Stimulated activated CD4-positive, alpha-beta T cell treated with anti-CD3 and anti-CD28 coated beads, Interleukin-4, amount 100 ng/mL, for 4 hours (primary cell): ENCODE measurements around the gene IFNA10.
A peak's percentile ranks its signal among the peaks of the same experiment; 100 is the strongest.
"Not testable (repeated sequence)": the region's sequence is repeated elsewhere in the genome, so short reads cannot be mapped to it uniquely, and the experiment has no call there.

Source experiments
- DNase-seq, 2 experiments: peaks; one replicate each; pipeline ENCODE4 v3.0.0-alpha.2; 2020

IFNA10 gene

GRCh38 chr9:21207043-21207442, at the start of gene IFNA10:
Gene IFNA10 (minus strand): TSS chr9:21207143. CDS start chr9:21207097, 46 bp downstream.
- not testable (repeated sequence) for DNase-seq

DNA sequence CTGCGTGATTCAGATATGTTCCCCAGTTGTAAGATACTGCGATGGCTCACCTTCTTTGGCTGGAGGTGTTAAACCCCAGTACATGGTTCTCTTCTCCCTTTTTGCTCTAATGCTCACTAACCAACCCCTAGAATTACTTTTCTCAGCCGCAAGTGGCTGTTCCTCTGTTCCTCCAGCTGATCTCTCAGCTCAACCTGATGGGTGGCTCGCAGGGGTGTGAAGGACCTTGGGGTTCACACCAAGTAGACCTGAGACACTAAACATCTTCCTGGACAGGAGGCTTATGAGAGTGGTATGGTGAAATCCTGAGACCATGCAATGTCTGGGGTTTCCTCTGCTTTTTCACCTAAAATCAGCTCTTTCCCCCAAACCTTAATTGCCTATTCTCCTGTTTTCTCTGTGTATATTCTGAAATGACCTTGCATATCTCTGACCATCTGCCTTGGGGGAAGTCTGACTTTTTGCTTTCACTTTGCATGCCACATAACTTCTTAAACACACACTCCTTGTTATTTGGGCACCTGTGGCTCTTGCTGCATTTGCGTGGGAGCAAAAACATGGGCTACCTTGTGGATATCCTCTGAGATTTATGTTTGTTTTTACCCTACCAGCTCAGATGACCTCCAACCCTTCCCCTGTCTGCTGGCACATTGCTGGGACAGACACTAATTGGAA, 48.7 kb upstream of the IFNA10 start:
- DNase-seq = no peak

DNA sequence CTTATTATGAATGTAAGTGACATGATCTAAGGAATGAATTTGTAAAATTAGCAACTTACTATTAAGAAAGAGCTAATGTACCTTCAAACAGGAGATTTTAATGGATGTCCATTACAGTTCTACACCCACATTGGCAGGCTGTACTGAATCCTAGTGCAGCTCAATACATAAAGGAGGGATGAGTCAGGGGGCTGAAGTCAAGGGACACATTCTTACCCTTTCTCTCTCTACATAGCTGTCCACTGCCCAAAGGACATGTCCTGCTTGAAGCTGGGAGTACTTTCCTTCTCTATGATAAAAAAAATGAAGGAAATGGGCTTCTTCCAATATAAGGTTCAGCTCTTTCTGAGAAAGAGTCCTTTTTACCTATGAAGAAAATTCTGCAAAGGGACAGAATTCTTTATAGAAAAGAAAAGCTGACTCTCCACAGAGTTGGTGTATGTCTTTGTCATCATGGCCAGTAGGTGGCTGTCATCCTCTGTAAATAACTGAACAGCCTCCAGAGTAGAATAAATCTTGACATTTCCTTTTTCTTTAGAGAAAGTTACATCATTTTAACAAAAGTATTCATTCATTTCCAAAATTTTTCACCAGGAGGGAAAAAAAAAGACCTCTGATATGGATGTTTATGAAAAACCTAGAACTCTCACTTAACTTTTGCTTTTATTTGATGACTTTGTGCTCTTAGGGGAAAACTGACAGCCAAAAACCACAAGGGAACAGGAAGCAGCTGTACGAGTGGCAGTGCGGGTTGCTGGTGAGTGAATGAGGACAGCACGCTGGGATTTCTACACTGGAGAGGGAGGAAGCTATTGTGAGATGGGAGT, 46.0 kb upstream of the IFNA10 start:
- DNase-seq = no peak

- DNase-seq = no peak
Measured at GRCh38 chr9:21251638-21252037, 44.7 kb upstream of the IFNA10 start.

GRCh38 chr9:21251190-21251589, 44.2 kb upstream of the IFNA10 start:
- DNase-seq = no peak

GRCh38 chr9:21244836-21245235, 37.9 kb upstream of the IFNA10 start:
- no peak for DNase-seq

DNA sequence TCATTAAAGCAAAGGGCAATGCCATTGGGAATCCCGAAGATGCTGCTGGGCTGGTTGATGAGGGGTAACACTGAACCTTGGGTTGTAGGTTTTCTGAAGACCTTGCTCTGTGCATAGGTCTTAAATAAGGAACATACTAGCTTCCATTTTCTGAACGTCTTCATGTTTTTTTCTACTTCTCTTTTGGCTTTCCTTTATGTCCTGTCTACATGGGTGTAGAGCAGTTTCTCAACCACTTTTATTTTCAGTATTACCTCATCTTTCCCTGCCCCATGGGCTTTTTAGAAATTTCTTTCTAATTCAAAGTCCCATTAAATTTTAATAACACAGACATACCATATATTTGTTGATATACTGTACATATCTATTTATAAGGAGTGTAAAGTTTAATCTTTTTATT, 33.0 kb upstream of the IFNA10 start, which contains the start of gene IFNA14:
Gene IFNA14 (minus strand): TSS at position 95 of the 400 bp plus-strand sequence. CDS start 70 bp downstream, at position 25.
- no peak for DNase-seq

GRCh38 chr9:21236360-21236714, 29.4 kb upstream of the IFNA10 start:
- not testable (repeated sequence) for DNase-seq

DNA sequence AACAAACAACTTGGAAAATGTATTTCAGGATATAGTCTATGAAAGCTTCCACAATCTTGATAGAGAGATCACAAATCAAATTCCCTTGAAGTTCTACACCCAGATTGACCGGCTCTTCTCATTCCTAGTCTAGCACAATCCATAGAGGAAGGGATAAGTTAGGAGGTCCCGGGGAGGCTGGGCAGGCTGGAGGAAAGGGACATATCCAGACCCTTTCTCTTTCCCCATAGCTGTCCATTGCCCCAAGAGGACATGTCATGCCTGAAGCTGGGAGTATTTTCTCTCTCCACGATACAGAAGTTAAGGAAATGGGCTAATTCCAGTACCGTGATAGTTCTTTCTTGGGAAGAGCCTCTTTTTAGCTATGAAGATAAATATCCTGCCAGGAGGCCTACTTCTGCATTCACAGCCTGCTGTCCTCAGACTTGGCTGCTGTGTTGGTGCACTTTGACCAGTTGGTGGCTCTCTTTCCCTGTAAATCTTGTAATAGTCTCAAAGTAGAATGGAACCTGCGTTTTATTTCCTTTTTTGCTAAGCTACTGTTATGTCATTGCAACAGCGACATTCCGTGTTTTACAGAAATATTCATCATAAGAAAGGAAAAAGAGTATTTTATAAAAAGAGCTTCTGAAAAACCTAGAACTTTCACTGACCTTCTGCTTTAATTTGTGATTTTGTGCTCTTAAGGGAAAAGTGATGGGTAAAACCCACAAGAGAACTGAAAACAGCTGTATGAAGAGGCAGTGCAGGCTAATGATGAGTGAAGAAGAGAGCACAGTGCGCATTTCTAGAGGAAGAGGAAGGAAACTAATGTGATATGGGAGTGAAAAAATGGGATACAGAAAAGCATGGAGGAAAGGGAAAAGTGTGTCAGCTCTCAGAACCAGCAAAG, 28.8 kb upstream of the IFNA10 start:
- not testable (repeated sequence) for DNase-seq

GRCh38 chr9:21234153-21234687, 27.3 kb upstream of the IFNA10 start:
- DNase-seq = no peak

GRCh38 chr9:21233258-21233657, 26.3 kb upstream of the IFNA10 start:
- no peak for DNase-seq

DNA sequence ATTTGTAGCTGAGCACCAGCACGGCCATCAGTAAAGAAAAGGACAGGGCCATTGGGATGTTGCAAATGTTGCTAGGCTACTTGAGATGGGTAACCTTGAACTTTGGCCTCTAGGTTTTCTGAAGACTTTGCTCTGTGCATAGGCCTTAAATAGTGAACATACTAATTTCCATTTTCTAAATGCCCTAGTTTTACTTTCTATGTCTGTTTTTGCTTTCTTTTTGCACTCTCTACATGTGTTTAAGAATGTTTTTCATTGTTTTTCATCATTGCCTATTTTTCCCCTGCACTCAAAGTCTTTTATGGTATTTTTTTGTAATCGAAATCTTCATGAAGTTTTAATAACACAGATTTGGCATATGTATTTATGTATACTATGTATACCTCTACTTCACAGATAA, 21.2 kb upstream of the IFNA10 start, which contains the start of gene IFNA17:
Gene IFNA17 (minus strand): TSS at position 101 of the 400 bp plus-strand sequence. CDS start 49 bp downstream, at position 52.
- DNase-seq = no peak

GRCh38 chr9:21217211-21217610, 10.3 kb upstream of the IFNA10 start, which contains the start of gene IFNA16:
Gene IFNA16 (minus strand): TSS chr9:21217311. CDS start chr9:21217305, 6 bp downstream.
- DNase-seq = not testable (repeated sequence)

DNA sequence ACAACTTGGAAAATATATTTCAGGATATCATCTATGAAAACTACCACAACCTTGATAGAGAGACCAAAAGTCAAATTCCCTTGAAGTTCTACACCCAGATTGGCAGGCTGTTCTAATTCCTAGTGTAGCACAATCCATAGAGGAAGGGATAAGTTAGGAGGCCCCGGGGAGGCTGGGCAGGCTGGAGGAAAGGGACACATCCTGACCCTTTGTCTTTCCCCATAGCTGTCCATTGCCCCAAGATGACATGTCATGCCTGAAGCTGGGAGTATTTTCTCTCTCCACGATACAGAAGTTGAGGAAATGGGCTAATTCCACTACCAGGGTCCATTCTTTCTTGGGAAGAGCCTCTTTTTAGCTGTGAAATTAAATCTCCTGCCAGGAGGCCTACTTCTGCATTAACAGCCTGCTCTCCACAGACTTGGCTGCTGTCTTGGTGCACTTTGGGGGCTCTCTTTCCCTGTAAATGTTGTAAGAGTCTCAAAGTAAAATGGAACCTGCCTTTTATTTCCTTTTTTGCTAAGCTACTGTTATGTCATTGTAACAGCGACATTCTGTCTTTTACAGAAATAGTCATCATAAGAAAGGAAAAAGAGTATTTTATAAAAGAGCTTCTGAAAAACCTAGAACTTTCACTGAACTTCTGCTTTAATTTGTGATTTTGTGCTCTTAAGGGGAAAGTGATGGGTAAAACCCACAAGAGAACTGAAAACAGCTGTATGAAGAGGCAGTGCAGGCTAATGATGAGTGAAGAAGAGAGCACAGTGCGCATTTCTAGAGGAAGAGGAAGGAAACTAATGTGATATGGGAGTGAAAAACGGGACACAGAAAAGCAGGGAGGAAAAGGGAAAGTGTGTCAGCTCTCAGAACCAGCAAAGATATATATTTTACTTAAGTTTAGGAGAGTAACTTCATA, 6.7 kb upstream of the IFNA10 start:
- not testable (repeated sequence) for DNase-seq

DNA sequence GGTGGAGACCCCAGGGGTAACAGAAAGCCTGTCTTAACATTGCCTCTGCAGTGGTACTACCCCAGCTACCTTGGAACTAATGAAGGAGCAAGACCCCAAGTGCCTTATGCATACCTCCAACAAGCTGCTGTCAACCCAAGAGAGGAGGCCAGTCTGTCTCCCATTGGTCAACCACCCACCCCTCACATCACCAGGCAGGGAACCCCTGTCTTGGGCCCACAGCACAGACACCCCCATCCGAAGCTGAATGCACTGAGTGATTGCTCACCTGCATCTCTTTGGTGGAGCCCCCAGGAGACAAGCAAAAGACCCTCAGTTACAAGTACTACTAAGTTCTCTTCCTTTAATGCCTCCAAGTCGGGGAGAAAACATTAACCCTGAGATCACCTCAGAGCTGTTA, 5.2 kb upstream of the IFNA10 start:
- not testable (repeated sequence) for DNase-seq

GRCh38 chr9:21210782-21211181, 3.8 kb upstream of the IFNA10 start:
- DNase-seq = not testable (repeated sequence)

DNA sequence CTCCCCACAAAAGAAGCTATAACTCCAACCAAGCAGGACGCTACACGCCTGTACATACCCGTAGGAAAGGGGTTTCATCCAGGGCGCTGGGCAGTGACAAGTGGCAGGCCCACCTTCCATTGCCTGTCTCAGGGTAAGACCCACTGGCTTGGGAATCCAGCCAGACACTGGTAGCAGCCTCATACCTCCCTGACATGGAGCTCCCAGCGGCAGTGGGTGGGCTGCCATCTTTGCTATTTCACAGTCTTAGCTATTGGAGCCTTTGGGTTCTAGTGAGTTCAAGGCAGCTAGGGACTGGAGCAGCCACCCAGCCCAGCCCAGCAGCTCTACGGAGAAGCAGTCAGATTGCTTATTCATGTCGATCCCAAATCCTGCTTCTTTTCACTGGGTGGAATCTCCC, 3.4 kb upstream of the IFNA10 start:
- no peak for DNase-seq

DNA sequence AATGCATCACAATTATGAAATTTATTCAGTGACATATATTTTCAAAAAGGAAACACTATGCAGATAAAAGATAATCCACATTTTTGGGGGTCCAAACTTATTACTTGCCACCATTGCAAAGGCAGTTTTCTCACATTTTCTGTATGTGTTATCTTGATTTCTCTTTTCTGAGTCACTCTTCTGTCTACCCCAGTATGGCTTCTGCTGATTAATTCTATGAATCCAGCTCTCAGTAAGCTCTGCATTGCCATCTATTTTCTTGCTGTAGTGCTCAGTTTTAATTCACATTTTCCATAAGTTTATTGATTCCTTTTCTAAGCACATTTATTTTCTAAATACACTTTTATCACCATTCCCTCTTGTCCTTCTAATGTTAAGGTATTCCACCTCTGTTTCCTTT, 1.7 kb downstream of the IFNA10 start:
- DNase-seq = no peak

DNA sequence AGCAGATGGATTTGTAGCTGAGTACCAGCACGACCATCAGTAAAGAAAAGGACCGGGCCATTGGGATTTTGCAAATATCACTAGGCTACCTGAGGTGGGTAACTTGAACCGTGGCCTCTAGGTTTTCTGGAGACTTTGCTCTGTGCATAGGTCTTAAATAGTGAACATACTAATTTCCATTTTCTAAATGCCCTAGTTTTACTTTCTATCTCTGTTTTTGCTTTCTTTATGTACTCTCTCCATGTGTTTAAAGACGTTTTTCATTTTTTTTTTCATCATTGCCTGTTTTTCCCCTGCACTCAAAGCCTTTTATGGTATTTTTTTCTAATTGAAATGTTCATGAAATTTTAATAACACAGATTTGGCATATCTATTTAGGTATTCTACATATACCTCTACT, 4.8 kb downstream of the IFNA10 start, which contains the start of gene IFNA7:
Gene IFNA7 (minus strand): TSS at position 101 of the 400 bp plus-strand sequence. CDS start 40 bp downstream, at position 61.
- not testable (repeated sequence) for DNase-seq

DNA sequence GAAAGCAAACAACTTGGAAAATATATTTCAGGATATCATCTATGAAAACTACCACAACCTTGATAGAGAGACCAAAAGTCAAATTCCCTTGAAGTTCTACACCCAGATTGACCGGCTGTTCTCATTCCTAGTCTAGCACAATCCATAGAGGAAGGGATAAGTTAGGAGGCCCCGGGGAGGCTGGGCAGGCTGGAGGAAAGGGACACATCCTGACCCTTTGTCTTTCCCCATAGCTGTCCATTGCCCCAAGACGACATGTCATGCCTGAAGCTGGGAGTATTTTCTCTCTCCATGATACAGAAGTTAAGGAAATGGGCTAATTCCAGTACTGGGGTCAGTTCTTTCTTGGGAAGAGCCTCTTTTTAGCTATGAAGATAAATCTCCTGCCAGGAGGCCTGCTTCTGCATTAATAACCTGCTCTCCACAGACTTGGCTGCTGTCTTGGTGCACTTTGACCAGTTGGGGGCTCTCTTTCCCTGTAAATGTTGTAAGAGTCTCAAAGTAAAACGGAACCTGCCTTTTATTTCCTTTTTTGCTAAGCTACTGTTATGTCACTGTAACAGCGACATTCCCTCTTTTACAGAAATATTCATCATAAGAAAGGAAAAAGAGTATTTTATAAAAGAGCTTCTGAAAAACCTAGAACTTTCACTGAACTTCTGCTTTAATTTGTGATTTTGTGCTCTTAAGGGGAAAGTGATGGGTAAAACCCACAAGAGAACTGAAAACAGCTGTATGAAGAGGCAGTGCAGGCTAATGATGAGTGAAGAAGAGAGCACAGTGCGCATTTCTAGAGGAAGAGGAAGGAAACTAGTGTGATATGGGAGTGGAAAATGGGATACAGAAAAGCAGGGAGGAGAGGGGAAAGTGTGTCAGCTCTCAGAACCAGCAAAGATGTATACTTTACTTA, 11.8 kb downstream of the IFNA10 start:
- peak in 1 of 2 experiments; percentile 13 for DNase-seq
